AG09309 (cell line): ENCODE data around the gene PRPF38B.

Source experiments
- DNase-seq: peaks from one replicate; pipeline ENCODE4 v3.0.0-alpha.2; 2010; ENCODE audit warnings: low read depth
- H3K4me3 ChIP-seq: 2 replicates; pipeline ENCODE4 v1.5.1; 2011; ENCODE audit warnings: mild to moderate bottlenecking, low read depth, low read length, moderate library complexity; ENCODE audit not compliant: control insufficient read depth
- CTCF ChIP-seq: IDR thresholded peaks from 2 replicates; pipeline ENCODE4 v1.5.1; 2011; ENCODE audit warnings: mild to moderate bottlenecking, low read depth, low read length, inconsistent platforms; ENCODE audit not compliant: insufficient read depth, control insufficient read depth; ENCODE audit errors: missing control alignments

PRPF38B gene

GRCh38 chr1:108717774-108718316, 25.7 kb downstream of the PRPF38B start:
- H3K4me3 ChIP-seq = no peak overlapping the region
- DNase-seq = no peak
- no peak for TF ChIP-seq CTCF

- TF ChIP-seq CTCF = no peak
- DNase-seq = no peak
- H3K4me3 ChIP-seq = no peak overlapping the region
Measured at GRCh38 chr1:108718927-108719655, 27.0 kb downstream of the PRPF38B start.

GRCh38 chr1:108719656-108720435, 27.7 kb downstream of the PRPF38B start:
- no peak overlapping the region for H3K4me3 ChIP-seq
- peak; percentile 63 for DNase-seq
- TF ChIP-seq CTCF = no peak

GRCh38 chr1:108722292-108722691, 30.2 kb downstream of the PRPF38B start:
- H3K4me3 ChIP-seq = no peak overlapping the region
- no peak for DNase-seq
- TF ChIP-seq CTCF = no peak

- no peak for TF ChIP-seq CTCF
- no peak overlapping the region for H3K4me3 ChIP-seq
- DNase-seq = no peak
Measured at GRCh38 chr1:108725906-108726305, 33.8 kb downstream of the PRPF38B start.

- TF ChIP-seq CTCF = no peak
- H3K4me3 ChIP-seq = no peak overlapping the region
- no peak for DNase-seq
Measured at GRCh38 chr1:108728327-108728923, 36.3 kb downstream of the PRPF38B start.
